Left renal pelvis (tissue), 4 donors: ENCODE results near the gene LEO1. TPM values are rescaled to one million over a fixed set of nuclear protein-coding genes. Genes with fewer than 3 reads are reported as not detected.

ENCODE experiments used
- DNase-seq, 4 donors: peaks; one replicate each; pipeline ENCODE4 v3.0.0-alpha.2; 2013; ENCODE audit warnings: low read depth in 4 of 4, low spot score in 3 of 4
- polyA plus RNA-seq, 4 donors: library from polyadenylated mRNA; unstranded; fragments of 120-200 nt; gene quantifications; one replicate each; pipeline ENCODE4 v1.2.1, GENCODE V29; 2013; ENCODE audit not compliant: insufficient read length in 4 of 4

The LEO1 gene
- 10 to 100 TPM; 31.6 to 38.4 (median 34.5) TPM for polyA plus RNA-seq

DNA sequence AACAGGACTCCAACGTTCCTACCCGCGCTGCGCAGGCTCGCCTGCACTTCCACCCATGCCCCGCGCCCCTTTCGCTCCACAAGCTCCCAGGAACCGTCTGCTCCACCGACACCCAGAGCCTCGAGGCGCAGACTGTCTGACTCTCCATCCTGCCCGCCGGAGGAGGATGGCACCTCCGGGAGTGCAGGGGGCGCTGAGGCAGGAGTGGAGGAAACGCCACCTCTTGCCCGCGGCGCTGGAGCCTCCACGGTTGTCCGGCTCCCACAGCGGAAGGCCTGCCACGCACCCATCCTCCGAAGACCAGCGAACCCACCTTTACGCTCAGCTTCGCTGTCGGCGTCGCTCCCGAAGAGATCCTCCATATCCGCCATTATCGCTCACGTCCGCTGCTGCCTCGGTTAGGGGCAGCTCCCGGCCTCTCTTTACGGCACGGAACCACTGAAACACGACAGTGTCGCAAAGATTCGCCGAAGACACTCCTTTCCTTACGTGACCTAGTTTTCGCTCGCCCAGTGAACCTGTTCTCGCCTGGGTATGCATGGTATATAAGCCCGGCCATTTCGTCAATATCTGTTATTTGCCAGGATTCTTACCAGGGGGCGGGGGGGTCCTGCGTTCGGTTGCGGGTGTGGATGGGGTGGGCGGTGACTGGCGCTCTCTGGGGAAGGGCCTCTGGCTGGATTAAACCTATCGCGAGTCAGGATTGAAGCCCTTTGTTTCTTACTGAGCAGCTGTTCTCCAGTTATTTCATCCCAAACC lies at the start of gene LEO1:
Gene LEO1 (minus strand): TSS at position 404 of the 759 bp plus-strand sequence. CDS start 33 bp downstream, at position 371.
- DNase-seq: peak; percentile 92 to 94 (median 92)

- DNase-seq: no peak
Observed at GRCh38 chr15:52021128-52021671, 49.6 kb upstream of the LEO1 start.

DNA sequence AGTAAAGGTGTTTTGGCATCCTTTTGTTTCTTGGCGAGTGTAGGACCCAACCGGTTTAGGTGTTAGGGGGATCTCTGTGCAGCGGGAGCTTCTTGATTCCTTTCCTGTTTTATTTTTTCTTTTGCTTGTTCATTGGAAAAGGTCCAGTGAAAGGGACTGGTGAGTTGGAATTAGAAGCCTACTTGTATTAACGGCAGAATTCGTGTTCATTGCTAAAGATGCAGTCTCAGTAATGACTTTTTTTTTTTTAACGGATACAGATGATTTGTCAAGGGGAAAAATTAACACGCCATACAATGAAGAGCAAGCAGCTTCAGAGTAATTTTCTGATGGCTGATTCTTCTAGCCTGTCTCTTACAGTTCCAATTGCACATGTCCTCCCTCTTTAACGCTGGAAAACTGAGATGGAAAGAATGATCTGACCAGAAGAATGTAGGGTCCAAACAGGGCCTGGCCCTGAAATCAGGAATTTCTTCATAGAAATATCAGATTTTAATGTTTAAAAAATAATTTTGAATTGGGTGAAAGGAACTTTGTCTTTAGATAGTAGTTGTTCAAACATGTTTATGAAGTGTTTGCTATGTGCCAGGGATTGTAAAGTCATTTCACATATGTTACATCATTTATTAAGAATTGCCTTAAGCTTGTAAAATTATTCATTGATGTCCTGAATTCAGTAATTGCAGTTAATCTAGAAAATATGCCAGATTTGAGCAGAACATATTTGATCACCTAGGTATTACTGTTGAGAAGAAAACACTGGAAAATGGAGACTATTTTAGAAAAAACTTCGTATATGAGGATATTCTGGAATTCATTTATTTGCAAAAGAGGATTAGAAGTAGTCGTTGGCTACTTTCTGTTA lies 48.9 kb upstream of the LEO1 start:
- no peak for DNase-seq

DNA sequence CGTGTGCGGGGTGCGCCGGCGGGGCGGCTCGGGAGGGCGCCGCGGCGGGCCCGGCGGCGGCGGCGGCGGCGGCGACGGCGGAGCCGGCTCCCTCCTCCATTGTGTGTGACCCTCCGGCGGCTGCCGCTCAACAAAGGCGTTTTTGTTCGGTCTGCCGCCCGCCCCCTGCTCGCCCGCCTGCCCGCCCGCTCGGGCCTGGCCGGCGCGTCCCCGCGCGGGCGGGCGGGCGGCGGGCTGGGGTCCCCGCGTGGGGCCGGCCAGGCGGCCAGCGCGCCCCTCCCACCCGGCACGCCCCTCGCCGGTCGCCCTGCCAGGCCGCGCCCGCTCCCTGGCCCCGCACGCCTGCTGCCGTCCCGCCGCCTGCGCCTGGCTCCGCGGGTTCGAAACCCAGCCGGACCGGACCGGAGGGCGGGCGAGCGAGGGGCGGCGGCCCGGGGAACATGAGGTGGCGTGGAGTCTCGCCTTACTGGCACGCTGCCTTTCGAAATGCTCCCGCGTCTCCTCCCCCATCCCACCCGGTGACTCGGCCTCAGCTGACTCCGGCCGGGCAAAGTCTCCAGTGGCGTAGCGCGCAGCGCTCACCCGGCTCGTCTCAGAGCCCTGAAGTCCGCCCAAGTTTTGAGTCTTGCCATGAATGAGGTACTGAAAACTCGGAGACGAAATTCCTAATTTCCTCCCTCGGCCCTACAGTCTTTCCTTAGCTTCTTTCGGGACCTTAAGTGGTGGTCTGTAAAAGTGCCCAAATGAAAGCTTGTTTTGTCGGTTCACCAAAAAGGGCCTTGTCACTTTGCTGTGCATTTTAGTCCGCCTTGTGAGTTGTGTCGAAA lies 48.0 kb upstream of the LEO1 start:
- peak in 3 of 4 donors; percentile 56 to 70 (median 60) for DNase-seq

DNA sequence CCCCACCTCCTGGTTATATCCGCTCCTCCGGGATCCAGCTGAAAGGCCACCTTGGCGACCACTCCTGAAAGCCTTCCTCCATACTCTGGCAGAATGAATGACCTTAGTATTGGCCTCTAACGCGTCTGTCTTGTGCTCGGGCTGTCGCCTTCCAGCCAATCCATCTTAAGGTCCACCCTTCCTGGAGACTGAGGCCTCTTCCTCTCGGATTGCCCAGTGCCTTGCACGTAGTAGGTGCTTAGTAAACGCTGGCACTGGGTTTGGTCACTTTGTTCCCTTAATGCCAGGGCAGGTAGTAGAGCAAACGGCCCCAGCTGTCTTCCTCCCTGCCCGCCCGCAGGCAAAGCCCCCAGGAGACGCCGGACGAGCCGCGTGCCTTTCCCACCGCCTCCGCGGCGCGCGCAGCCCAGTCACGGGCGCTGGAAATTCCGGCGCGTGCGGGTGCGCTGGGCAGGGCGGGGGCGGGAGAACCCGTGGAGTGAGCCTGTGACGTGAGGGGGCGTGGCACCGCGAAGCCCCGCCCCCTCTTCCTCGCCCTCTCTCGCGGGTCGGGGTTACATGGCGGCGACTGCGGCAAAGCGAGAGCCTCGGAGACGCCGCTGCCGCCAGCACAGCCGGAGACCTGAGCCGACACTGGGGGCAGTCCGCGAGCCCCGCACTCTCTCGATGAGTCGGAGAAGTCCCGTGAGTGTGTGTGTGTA lies 47.3 kb upstream of the LEO1 start, which contains the start of gene MAPK6:
Gene MAPK6 (plus strand): TSS at position 527 of the 701 bp plus-strand sequence. CDS start 27,242 bp downstream, outside the sequence.
- peak; percentile 86 to 89 (median 88) for DNase-seq

GRCh38 chr15:52018244-52018643 lies 46.7 kb upstream of the LEO1 start:
- DNase-seq: no peak

- DNase-seq: no peak
Observed at GRCh38 chr15:52016316-52016715, 44.7 kb upstream of the LEO1 start.

DNA sequence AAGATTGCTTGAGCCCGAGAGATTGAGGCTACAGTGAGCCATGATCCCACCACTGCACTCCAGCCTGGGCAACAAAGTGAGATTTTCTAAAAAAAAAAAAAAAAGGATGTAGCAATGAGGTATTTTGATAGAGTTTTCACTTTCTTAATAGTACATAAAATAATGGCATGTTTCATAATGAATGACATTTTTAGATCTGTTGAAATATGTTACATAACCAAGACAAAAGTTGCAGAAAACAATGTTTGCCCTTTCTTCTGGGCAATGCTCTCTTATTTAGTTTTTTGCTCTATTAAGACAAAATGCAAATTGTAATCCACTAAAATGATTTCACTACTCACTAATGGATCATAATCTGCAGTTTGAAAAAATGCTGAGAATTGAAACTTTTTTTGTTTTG lies 43.0 kb upstream of the LEO1 start:
- no peak for DNase-seq

- DNase-seq: no peak
Observed at GRCh38 chr15:52013151-52013791, 41.7 kb upstream of the LEO1 start.

DNA sequence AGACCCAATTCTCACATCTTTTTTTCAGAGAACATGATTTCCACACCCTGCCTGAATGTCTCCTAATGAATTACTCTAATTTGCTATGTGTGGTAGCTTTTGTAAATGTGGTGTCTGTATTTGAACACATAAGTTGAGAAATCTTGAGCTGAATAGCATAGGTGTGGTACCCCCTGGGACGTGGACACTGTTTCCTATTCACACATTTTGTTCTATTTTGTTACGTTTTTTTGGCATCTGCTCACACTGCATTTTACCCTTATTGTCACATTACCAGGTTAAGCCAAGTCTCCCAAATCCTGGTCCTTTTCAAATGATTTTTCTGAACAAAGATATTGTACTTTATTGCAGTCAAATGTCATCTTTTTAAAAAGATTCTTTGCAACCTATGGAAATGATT lies 40.6 kb upstream of the LEO1 start:
- DNase-seq: no peak

DNA sequence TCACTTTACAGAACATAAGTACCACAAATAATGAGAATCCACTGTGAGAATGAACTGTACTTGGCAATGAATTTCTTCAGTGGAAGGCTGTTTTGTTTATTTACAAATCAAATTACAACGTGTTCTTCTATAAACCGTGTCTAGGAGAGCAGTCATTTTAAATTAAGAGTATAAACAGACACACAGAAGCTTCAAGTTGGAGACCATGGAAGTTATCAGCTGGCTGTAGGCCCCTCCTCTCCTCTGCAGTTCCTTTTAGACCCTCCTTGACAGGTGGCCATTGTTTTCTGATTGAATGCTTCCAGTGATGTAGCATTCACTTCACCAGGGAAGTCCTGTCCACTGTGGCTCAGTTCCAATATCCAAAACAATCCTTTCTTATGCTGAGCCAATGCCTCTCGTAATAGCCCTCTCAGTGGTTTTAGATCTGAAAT lies 40.1 kb upstream of the LEO1 start:
- no peak for DNase-seq

GRCh38 chr15:52010633-52011595 lies 39.3 kb upstream of the LEO1 start:
- no peak for DNase-seq

GRCh38 chr15:52008698-52009434 lies 37.3 kb upstream of the LEO1 start:
- DNase-seq: no peak

DNA sequence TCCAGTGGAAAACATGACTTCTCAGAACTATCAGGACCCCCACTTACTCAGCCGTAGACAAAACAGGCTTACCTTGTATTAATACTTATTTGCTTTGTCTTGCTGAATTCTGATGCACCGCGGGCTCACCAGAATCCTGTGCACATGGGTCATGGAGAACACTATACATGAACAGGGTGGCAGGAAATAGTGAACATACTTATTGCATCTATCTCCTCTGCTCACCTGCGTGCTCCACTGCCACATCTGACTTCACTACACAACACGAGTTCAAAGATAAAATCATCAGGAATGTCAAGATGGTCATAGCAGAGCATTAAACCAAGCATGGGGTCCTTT lies 36.8 kb upstream of the LEO1 start:
- DNase-seq: no peak

DNA sequence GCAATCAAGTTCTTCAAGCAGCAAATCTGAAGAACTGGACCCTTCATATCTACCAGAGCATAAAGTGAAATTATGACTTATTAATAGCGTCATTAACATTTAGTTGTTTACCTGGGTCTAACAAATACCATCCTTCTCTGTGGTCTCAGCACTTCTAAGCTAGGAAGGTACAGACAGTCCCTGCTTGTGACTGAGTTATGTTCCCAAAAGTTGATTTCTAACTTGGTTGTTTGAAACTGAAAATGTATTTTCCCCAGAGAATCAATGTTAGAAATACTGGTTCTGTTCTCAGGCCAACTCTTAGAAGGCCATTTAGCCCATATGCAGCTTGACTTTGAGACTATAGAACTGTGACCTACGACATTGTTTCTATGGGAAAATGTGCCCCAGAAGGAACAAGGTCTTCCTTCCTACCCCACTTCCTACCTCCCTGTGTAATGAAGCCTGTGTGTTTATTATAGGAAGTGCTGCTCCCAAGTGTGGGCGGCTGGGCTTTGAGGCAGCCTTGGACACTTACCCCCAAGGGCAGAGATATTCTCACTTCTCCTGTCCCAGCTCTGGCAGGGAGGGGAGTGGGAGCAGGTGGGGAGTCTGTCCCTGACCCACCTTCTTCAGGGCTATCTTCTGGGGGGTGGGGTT lies 35.2 kb upstream of the LEO1 start:
- no peak for DNase-seq

- no peak for DNase-seq
Observed at GRCh38 chr15:52005748-52006701, 34.4 kb upstream of the LEO1 start.
